Renal cortical epithelial cell (primary cell): ENCODE results near the gene NCOR2. TPM values are rescaled to one million over a fixed set of nuclear protein-coding genes. Genes with fewer than 3 reads are reported as not detected.
A peak's percentile ranks its signal among the peaks of the same experiment; 100 is the strongest.

ENCODE experiments used
- DNase-seq: peaks from one replicate; pipeline ENCODE4 v3.0.0-alpha.2; 2011; ENCODE audit warnings: low read depth
- total RNA-seq: library from RNA; depleted of rRNA; stranded (reverse); fragments of >200 nt; gene quantifications from 2 replicates; pipeline ENCODE4 v1.2.3, GENCODE V29; 2014

Gene NCOR2
- total RNA-seq, 1 donor from 2014 or later, result 174 TPM

GRCh38 chr12:124544311-124544970 is 23.0 kb downstream of the NCOR2 start:
- DNase-seq, result peak; percentile 62

GRCh38 chr12:124543590-124544310 is 23.7 kb downstream of the NCOR2 start:
- DNase-seq, result peak; percentile 90

DNA sequence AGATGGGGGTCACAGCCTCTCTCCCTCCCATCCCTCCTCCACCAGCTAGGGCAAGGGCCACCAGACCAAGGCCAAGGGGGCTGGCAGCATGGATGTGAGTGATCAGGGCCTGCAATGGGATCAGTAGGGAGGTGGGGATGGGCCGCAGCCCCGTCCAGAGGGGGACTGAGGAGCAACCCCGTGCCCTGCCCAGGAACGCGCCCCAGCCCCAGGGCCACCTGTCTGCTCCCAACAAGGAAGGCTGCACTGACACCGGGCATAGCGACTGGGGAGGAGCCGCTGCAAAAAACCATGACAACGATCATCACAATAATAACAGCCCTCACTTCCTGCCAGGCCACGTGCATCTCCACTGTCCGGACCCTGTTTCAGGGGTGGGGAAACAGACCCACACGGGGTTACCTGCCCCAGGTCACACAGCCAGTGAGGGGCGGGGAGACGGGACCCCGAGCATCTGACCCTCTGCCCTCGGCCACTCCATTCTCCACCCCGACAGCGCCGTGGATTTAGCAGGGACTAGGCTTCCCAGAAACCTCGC is 24.3 kb downstream of the NCOR2 start:
- DNase-seq, result peak; percentile 73

- no peak for DNase-seq
These were observed 25.1 kb downstream of the NCOR2 start for GRCh38 chr12:124542021-124542949.

GRCh38 chr12:124541322-124541721 is 26.1 kb downstream of the NCOR2 start:
- DNase-seq, result no peak

- no peak for DNase-seq
These were observed 28.0 kb downstream of the NCOR2 start for GRCh38 chr12:124539084-124540041.

DNA sequence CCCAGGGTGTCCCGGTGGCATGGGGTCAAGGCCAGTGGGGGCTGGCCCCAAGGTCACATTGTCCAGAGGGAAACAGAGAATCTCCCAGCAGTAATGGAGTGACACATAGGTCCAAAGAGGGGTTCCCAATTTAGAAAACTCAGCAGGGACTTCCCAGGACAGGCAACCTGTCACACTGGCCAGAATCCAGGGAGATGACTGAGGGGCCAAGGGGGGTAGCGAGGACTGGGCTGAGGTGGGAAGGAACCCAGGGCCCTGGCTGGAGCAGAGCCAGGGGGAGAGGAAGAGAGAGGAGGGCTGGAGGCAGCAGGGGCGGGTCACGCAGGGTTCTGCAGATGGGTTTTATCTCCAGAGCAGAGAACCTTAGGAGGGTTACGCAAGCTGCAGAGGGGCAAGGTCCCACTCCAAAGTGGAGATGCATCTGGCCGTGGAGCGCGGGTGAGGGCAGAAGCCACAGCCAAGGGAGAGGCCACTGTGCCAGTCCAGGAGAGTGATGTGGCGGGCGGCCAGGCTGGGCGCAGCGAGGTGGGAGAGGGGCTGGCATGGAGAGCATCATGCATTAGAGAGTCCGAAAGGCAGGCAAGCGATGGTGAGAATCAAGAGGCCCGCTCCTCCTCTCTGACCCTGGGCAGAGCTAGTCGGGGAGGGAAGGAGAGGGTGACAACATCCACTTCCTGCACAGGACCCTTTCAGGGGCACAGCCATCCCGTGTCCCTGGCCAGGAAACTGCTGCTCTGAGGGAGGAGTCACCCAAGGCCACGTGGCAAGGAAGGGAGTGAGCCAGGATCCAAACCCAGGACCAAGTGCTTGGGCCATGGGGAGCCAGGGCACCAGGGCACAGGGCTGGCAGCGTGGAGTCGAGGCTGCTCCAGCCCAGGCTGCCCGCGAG is 29.0 kb downstream of the NCOR2 start:
- no peak for DNase-seq

DNA sequence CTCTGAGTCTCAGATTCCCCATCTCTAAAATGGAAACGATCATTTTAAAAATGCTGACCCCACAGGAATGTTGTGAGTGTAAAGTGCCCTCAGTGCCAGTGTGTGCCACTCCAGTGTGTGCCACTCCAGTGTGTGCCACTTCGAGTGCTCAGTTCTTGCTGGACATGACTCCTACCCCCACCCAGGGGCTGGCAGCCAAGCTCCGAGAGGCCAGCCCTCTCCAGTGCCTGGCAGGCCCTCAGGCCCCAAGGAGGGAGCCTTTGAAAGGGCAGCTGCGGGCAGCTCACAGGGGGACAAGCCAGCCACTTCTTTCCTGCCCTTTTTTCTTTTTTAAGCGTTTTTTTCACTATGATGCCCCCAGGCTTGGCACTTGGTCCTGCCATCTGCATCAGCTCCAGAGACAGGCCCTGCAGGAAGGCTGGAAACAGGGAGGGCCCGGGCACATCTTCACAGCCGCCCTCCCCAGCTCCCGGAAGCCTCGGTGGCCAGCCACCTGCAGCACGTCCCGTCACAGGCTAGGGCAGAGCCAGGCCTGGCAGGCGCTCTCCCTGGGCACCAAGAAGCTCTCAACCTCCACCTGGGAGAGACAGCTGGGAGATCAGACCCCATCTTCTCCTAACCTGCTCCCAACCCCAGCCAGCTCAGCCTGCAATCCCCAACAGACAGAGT is 29.8 kb downstream of the NCOR2 start:
- DNase-seq, result no peak

GRCh38 chr12:124536641-124537040 is 30.8 kb downstream of the NCOR2 start:
- no peak for DNase-seq

- DNase-seq, result no peak
These were observed 32.4 kb downstream of the NCOR2 start for GRCh38 chr12:124534776-124535740.

DNA sequence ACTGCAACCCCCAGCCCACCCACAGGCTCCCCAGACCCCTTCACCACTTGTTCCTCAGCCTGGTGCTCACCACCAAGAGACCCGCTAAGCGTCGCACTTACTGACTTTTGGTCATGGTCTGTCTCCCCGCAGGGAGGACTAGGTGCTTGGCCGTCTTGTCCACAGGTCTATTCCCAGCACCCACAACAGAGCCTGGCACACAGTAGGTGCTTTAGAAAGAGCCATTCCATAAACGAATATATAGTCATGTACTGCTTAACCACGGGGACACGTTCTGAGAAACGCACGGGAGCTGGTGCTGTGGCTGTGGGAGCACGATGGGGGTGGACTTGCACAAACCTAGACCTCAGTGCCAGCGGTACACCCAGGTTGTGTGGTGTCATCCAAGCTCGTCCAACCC is 34.0 kb downstream of the NCOR2 start:
- no peak for DNase-seq

GRCh38 chr12:124532967-124533366 is 34.4 kb downstream of the NCOR2 start:
- DNase-seq, result no peak

DNA sequence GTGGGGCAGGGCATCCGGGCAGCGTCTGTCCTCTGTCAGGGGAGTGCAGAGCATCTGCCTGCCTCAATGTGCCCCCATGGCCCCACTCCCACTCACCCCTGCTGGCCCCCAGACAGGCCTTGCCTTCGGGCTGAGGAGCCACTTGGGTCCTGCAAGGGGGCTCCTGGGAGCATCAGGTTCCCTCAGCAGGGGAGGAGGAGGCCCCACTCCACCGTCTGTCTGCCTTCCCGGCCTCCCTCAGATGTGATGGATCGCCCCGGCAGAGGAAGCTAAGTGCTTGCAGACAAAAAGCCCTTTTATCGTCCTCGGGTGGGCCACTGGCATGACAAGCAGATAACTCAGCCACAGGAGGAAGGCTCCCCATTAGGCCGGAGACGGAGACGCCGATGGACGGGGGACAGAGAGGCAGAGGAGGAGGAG is 35.1 kb downstream of the NCOR2 start:
- DNase-seq, result no peak

DNA sequence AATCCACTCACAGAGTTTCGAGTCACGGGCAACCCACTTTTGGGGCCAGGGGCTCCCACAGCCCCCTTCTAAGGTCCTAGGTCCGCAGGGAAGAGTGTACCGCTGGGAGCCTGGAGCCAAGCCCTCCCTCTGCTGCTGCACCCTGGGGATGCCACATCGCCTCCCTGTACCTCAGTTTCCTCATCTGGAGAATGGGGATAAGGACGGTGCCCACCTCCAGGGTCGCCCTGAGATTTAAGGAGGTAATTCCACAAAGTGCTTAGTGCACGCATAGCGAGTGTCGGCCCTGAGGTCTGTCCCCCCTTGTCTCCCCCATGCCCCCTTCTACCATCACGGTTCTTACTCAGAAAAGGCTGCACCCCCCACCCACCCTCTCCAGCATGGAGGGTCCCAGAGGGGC is 35.5 kb downstream of the NCOR2 start:
- DNase-seq, result no peak

- no peak for DNase-seq
These were observed 36.1 kb downstream of the NCOR2 start for GRCh38 chr12:124531281-124531745.

DNA sequence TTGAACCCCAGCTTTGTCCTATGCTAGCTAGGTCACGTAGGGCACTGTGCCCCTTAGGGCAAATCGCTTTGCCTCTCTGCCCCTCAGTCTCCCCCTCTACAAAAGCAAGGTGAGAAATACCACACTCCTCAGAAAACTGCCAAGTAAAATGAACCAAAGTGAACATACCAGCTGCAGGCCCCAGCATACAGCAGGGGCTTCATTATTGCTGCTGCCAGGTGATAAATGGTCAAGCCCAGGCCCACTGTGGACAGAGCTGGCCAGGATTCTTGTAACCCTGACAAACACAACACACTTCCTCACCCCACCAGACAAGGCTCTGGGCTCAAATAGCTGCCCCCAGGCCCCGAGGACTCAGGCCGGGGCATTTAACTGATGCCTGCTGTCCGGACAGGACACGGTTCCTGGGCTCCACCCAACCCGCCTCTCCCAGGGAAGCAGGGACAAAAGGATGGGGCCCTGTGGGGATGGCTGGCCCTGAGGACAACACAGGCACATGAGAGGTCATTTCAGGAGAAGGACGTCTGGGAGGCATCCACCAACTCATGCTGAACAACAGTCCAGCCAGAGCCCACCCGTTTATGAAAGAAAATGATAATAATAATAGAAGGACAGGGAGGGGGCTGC is 36.7 kb downstream of the NCOR2 start:
- no peak for DNase-seq

- DNase-seq, result no peak
These were observed 37.7 kb downstream of the NCOR2 start for GRCh38 chr12:124529565-124530276.
